GM10847 (cell line): ENCODE measurements around the gene RBP5.

Source experiments
- POLR2A ChIP-seq: IDR thresholded peaks from 2 replicates; pipeline ENCODE4 v1.6.1; 2011; ENCODE audit not compliant: insufficient read length; ENCODE audit errors: extremely low read depth

Gene RBP5

GRCh38 chr12:7134396-7135166 lies 5.9 kb upstream of the RBP5 start:
- TF ChIP-seq POLR2A = no peak

- no peak for TF ChIP-seq POLR2A
Observed at GRCh38 chr12:7131502-7131866, 2.8 kb upstream of the RBP5 start.

- no peak for TF ChIP-seq POLR2A
Observed at GRCh38 chr12:7130701-7131501, 2.2 kb upstream of the RBP5 start.

GRCh38 chr12:7129872-7130691 lies 1.4 kb upstream of the RBP5 start, which contains the start of gene CLSTN3:
TSS of gene CLSTN3 (plus strand) at chr12:7130371. CDS start at chr12:7130649, 278 bp downstream.
- TF ChIP-seq POLR2A = no peak

- TF ChIP-seq POLR2A = no peak
Observed at GRCh38 chr12:7129287-7129871, 690 bp upstream of the RBP5 start.

- TF ChIP-seq POLR2A = no peak
Observed at GRCh38 chr12:7127916-7128626, 618 bp downstream of the RBP5 start.

- no peak for TF ChIP-seq POLR2A
Observed at GRCh38 chr12:7125632-7126227, 3.0 kb downstream of the RBP5 start.

- TF ChIP-seq POLR2A = no peak
Observed at GRCh38 chr12:7123806-7124522, 4.7 kb downstream of the RBP5 start.

GRCh38 chr12:7122811-7123769 lies 5.6 kb downstream of the RBP5 start:
- no peak for TF ChIP-seq POLR2A

- no peak for TF ChIP-seq POLR2A
Observed at GRCh38 chr12:7121324-7121723, 7.4 kb downstream of the RBP5 start.

- TF ChIP-seq POLR2A = no peak
Observed at GRCh38 chr12:7120166-7120565, 8.5 kb downstream of the RBP5 start.

GRCh38 chr12:7118881-7119280 lies 9.8 kb downstream of the RBP5 start:
- TF ChIP-seq POLR2A = no peak
